GF-D8 (cell line): Measurements from ENCODE around the gene LANCL3.

ENCODE experiments used
- DNase-seq: peaks from one replicate; lab custom pipeline; 2025; lab: John Stamatoyannopoulos, UW

Gene LANCL3

DNA sequence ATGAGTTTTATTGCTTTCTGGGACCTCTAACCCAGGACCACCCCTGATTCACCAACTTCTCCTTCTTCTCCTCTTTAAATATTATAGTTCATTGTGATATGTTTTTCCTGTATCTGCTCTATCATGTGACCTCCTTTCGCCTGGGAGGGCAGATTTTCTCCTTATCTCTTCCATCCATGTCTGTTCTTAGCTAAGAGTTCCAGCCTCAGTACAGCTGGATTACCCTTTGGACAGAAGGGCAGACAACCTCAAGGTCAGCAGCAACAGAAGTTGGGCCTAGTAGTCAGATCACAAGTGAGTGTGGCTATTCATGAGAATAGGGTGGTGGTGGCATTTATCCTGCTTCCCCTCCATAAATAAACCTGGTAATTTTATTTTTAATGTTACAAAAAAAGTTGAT lies 108.4 kb downstream of the LANCL3 start:
- no peak for DNase-seq

DNA sequence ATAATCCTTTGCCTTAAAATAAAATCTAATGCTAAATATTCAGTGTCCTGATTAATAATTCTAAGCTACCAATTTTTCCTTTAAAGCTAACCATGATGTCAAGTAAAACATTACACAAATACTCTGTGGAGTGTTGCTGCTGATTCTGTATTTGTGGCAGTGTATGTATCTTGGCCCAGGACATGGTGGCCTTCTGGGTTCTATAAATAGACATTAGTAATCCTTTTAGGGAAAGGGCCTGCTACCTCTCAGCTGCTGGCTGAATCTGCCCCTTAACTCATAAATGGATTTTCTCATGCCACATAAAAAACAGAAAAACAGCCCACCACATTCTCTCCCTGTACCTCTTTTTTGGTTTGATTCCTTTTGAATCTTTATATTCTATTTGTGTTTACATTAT lies 113.0 kb downstream of the LANCL3 start:
- DNase-seq = no peak

DNA sequence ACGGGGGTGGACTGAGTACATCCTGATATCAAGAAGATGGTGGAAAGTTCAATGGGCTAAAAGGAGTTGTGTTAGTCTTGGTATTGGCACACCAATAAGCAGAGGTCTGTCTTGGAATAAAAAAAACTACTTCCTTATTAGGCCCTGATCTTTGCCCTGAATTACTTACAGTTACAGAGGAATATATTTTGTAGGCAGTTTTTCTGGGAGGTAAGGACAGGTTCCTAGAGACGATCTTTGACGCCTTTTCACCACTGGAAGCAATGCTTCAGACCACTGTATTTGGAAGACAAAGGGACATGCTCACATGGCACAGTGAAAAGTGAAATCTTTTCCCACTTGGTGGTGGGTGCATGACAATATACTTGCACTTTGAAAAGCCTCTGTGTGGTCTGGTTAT lies 113.5 kb downstream of the LANCL3 start:
- peak; percentile 37 for DNase-seq

- DNase-seq = peak; percentile 70
These were observed 114.2 kb downstream of the LANCL3 start, which contains the start of gene XK for GRCh38 chrX:37685381-37686359. Gene XK (plus strand): TSS chrX:37685791. CDS start chrX:37685962, 171 bp downstream.

- DNase-seq = peak; percentile 8
These were observed 115.0 kb downstream of the LANCL3 start for GRCh38 chrX:37686369-37686995.

- no peak for DNase-seq
These were observed 115.5 kb downstream of the LANCL3 start for GRCh38 chrX:37686996-37687395.

- DNase-seq = no peak
These were observed 118.7 kb downstream of the LANCL3 start for GRCh38 chrX:37690119-37690518.

- DNase-seq = no peak
These were observed 121.5 kb downstream of the LANCL3 start for GRCh38 chrX:37692918-37693317.

- no peak for DNase-seq
These were observed 125.8 kb downstream of the LANCL3 start for GRCh38 chrX:37697169-37697760.

DNA sequence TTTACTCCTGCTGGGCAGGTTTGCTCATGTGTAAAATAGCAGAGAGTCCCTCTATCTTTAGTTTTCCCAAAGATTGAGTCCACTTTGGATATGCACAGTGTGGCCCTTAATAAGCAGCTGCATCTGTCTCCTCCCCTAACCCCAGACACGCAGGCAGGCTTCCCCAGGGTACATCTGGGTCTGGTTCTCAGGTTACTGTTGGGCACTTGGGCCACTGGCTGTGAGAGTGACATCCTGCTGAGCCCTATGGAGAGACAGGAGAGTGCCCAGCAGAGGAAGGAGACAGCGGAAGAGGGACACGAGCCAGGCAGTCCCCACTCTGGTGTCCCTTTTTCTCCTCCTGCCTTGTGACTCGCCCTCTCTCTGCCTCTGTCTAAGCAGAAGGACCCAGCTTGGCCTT lies 130.1 kb downstream of the LANCL3 start:
- no peak for DNase-seq

DNA sequence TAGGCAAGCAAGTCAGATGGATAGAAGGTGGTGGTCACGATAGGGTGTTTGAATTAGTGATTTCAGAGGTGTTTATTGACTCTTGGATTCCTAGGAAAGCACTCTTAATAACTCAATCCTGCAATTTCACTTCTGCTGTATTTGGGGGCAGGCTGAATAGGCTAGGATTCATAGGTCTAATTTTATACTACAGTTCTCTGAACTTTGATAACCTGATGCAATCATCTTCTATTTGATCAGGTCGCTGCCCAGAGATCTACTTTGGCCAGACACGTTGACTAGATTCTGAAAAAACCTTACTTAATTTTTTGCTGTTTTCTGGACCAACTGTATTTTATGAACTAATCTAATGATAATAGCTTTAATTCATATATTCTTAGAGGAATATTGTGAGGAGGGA lies 140.5 kb downstream of the LANCL3 start:
- DNase-seq = no peak

DNA sequence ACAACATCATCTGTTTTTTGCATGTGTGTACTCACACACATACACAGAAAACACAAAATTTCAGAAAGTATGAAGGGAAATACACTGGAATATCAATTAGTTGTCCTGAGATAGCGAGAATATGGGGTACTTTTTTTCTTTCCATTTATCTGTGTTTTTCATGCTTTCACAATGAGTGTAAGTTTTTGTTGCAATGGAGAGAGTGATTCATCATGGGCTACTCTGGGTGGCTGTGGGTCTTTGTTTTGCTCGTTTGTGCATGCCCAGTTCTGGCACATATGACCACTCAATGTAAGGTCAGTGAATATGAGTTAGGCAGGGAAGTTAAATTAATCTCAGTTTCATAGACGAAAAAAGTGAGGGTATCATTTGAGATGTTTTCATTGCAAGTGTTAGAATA lies 141.0 kb downstream of the LANCL3 start:
- DNase-seq = no peak

- DNase-seq = no peak
These were observed 143.0 kb downstream of the LANCL3 start for GRCh38 chrX:37714479-37714878.

DNA sequence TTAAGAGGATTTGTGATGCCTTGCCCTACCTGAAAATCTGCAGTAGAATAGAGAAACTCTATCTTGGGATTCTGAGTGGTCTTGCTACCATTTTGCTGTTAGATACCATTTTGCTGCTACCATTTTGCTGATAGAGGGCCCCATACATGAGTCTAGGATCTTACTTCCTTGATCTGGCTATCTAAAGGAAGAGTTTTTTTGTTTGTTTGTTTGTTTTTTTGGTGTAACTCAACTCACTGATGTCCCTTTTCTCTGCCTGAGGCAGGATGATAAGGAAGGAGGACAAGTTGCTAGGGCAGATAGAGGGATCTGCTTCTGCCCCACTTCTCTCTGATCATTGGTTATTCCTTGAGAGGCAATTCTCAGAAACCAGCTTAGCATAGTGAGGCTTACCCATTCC lies 145.1 kb downstream of the LANCL3 start:
- DNase-seq = no peak

DNA sequence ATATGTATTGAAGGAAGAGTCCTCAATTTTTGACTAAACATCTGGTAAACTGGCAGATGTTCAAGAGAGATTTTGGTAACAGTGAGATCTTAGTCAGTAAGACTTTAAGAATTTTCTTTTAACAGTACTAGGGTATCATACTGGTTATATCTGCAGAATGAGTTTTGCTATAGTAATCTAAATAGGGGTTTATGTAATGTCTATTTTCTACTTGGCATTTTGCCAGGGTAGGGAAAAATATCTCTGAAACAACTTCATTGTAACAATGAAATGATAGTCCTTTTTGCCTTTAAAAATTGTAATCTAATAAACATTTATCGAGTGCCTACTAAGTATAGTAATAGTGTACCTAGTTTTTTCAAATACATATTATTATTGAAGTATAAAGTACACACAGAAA lies 146.2 kb downstream of the LANCL3 start:
- DNase-seq = no peak

GRCh38 chrX:37722595-37722994 lies 151.1 kb downstream of the LANCL3 start:
- DNase-seq = no peak

DNA sequence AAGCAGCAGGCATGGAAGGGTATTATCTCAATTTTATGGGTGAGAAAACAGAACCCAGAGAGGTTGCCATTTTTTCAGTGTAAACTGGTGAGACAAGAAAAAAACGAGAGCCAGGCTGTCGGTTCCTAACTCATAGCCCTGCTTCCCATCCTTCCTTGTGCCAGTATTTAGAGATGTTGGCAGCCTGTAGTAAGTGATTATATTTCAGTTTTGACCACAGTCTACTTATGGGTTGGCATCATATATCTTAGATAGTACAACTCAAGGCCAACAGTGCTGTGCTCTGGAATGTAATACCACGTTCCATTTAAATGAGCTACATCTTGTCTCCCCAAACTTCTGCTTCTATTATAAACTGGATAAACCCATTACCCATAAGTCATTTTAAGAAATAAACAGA lies 154.9 kb downstream of the LANCL3 start:
- DNase-seq = no peak
